ENCODE measurements around the gene TIPARP. TPM values are rescaled to one million over a fixed set of nuclear protein-coding genes. Genes with fewer than 3 reads are reported as not detected.
A peak's percentile ranks its signal among the peaks of the same experiment; 100 is the strongest.

The TIPARP gene
- total RNA-seq, 1 experiment from 2014 or later = 116 TPM

DNA sequence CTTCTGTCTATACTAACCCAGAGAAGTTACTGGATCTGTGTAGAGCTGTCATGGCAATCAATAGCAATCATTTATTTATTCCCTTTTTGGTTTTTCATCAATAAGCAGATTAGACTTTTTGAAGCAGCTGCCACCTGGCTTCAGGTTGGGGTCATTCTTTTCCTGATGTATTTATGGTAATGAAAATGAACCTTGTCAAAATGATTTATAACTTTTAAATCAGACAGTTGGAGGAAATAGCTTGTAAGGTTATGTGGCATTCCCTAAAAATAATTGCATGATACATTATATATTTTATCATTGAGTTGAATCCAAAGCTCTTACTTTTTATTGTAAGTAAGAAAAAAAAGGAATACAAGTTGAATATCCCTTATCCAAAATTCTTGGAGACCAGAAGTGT, 8.6 kb downstream of the TIPARP start:
- BruUV-seq (replicated peaks) = no TSS peak
- intact Hi-C loops (cut with micrococcal nuclease; ENCODE audit: unreplicated experiment) = loop anchor here (5.0 kb wide), 1 partner anchor 454 kb away; no protein-coding TSS in a partner anchor
- H3K27me3 ChIP-seq (replicated peaks; ENCODE audit: insufficient read depth, low read depth, low read length, poor library complexity) = no peaks in the 10 kb centered on the region
- TF ChIP-seq, protein P1, sequence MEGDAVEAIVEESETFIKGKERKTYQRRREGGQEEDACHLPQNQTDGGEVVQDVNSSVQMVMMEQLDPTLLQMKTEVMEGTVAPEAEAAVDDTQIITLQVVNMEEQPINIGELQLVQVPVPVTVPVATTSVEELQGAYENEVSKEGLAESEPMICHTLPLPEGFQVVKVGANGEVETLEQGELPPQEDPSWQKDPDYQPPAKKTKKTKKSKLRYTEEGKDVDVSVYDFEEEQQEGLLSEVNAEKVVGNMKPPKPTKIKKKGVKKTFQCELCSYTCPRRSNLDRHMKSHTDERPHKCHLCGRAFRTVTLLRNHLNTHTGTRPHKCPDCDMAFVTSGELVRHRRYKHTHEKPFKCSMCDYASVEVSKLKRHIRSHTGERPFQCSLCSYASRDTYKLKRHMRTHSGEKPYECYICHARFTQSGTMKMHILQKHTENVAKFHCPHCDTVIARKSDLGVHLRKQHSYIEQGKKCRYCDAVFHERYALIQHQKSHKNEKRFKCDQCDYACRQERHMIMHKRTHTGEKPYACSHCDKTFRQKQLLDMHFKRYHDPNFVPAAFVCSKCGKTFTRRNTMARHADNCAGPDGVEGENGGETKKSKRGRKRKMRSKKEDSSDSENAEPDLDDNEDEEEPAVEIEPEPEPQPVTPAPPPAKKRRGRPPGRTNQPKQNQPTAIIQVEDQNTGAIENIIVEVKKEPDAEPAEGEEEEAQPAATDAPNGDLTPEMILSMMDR (conservative IDR thresholded peaks at IDR 0.05; ENCODE audit: low read depth, low read length) = no peak
- TF ChIP-seq EZH2 (IDR thresholded peaks at IDR 0.05; ENCODE audit: borderline replicate concordance, low read depth, low read length, poor library complexity, severe bottlenecking) = no peak
- H3K9me3 ChIP-seq (ENCODE audit: low read depth, low read length, poor library complexity, severe bottlenecking) = no peaks in the 10 kb centered on the region
- ChIA-PET POLR2A (ENCODE audit: low non-redundant PET) (no interaction called here), CTCF (no interaction called here)
- no peak for DNase-seq (ENCODE audit: low spot score)
- peaks cover 95% of the 10 kb centered on the region for H3K4me1 ChIP-seq (ENCODE audit: insufficient read depth, low read length, poor library complexity, severe bottlenecking)
- no peak overlapping the region for H3K27ac ChIP-seq (ENCODE audit: low read depth, low read length, poor library complexity, severe bottlenecking)
- peak overlapping the region; percentile 89 for H3K4me3 ChIP-seq (ENCODE audit: low read depth, low read length, poor library complexity, severe bottlenecking)
- peaks cover 90% of the 10 kb centered on the region for H3K36me3 ChIP-seq (ENCODE audit: insufficient read depth, low read length, poor library complexity, severe bottlenecking)

DNA sequence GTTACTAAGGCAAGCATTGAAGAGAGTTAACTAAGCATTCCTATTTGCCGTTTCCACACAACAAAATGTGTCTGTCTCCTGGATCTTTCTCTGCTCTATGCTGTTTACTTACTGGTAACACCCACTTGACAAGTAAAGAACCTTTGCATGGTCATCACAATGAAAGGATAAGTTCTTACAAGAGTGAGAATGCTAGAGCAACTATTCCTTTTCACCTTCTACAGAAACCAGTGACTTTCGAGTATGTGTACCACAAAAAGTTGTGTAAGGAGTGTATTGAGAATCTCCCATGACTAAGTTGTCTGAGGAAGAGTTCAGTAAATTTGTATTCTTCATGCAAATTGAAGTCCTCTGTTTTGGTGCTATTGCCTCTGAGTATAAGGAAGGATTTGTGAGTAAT, 10.8 kb downstream of the TIPARP start:
- ChIA-PET POLR2A (ENCODE audit: low non-redundant PET) (interaction anchor here (0.8 kb wide), 1 partner anchor 71 kb away, joined by 3 read pairs; no protein-coding TSS in a partner anchor), CTCF (no interaction called here)
- BruUV-seq (replicated peaks) = no TSS peak
- H3K4me3 ChIP-seq (ENCODE audit: low read depth, low read length, poor library complexity, severe bottlenecking) = peak overlapping the region; percentile 18
- no peaks in the 10 kb centered on the region for H3K9me3 ChIP-seq (ENCODE audit: low read depth, low read length, poor library complexity, severe bottlenecking)
- intact Hi-C loops (cut with micrococcal nuclease; ENCODE audit: unreplicated experiment) = no loop called here
- peaks cover 98% of the 10 kb centered on the region for H3K4me1 ChIP-seq (ENCODE audit: insufficient read depth, low read length, poor library complexity, severe bottlenecking)
- DNase-seq (ENCODE audit: low spot score) = no peak
- H3K27me3 ChIP-seq (replicated peaks; ENCODE audit: insufficient read depth, low read depth, low read length, poor library complexity) = no peaks in the 10 kb centered on the region
- TF ChIP-seq, protein P1 (conservative IDR thresholded peaks at IDR 0.05; ENCODE audit: low read depth, low read length) = no peak
- TF ChIP-seq EZH2 (IDR thresholded peaks at IDR 0.05; ENCODE audit: borderline replicate concordance, low read depth, low read length, poor library complexity, severe bottlenecking) = no peak
- peak overlapping the region; percentile 38 for H3K27ac ChIP-seq (ENCODE audit: low read depth, low read length, poor library complexity, severe bottlenecking)
- peaks cover 84% of the 10 kb centered on the region for H3K36me3 ChIP-seq (ENCODE audit: insufficient read depth, low read length, poor library complexity, severe bottlenecking)

DNA sequence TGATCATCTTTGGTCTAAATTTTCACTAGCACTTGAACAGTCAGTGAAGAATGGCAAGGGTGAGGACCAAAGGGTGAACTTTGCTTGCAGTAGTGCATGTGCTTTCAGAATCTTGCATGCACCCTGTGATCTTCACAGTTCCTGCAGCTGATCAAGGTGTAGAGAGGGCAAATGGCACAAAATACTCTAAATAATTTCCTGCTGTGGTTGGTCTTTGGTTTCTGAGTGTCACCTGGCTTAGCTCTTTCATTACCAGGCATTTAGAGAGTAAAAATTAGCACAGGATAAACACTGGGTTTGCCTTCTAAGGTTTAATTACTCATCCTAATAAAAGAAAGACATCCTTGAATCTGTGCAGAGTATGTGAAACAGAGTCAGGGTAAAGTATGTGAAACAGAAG, 11.4 kb downstream of the TIPARP start:
- CTCF ChIA-PET = no interaction called here
- no peak for TF ChIP-seq EZH2 (IDR thresholded peaks at IDR 0.05; ENCODE audit: borderline replicate concordance, low read depth, low read length, poor library complexity, severe bottlenecking)
- TF ChIP-seq, protein P1 (conservative IDR thresholded peaks at IDR 0.05; ENCODE audit: low read depth, low read length) = no peak
- H3K4me3 ChIP-seq (ENCODE audit: low read depth, low read length, poor library complexity, severe bottlenecking) = peak overlapping the region; percentile 18
- DNase-seq (ENCODE audit: low spot score) = no peak
- H3K27me3 ChIP-seq (replicated peaks; ENCODE audit: insufficient read depth, low read depth, low read length, poor library complexity) = no peaks in the 10 kb centered on the region
- peak overlapping the region; percentile 38 for H3K27ac ChIP-seq (ENCODE audit: low read depth, low read length, poor library complexity, severe bottlenecking)
- POLR2A ChIA-PET (ENCODE audit: low non-redundant PET) = interaction anchor here (0.7 kb wide), 1 partner anchor 127 kb away, joined by 3 read pairs; no protein-coding TSS in a partner anchor
- intact Hi-C loops (cut with micrococcal nuclease; ENCODE audit: unreplicated experiment) = no loop called here
- BruUV-seq (replicated peaks) = no TSS peak
- H3K9me3 ChIP-seq (ENCODE audit: low read depth, low read length, poor library complexity, severe bottlenecking) = no peaks in the 10 kb centered on the region
- peaks cover 79% of the 10 kb centered on the region for H3K36me3 ChIP-seq (ENCODE audit: insufficient read depth, low read length, poor library complexity, severe bottlenecking)
- H3K4me1 ChIP-seq (ENCODE audit: insufficient read depth, low read length, poor library complexity, severe bottlenecking) = peaks cover 98% of the 10 kb centered on the region

All from A673 (cell line).